HG03196 (cell line): ENCODE measurements around the gene CELSR1.
"Not testable (repeated sequence)": the region's sequence is repeated elsewhere in the genome, so short reads cannot be mapped to it uniquely, and the experiment has no call there.

Experiments used
- ATAC-seq: cut with Tn5 transposase; IDR thresholded peaks from one replicate; pipeline ENCODE4 v1.9.1; 2021; ENCODE audit not compliant: unreplicated experiment

The CELSR1 gene

GRCh38 chr22:46483353-46483752 is 54.1 kb downstream of the CELSR1 start:
- no peak for ATAC-seq

- ATAC-seq, result no peak
Observed at GRCh38 chr22:46482056-46482675, 55.3 kb downstream of the CELSR1 start.

- ATAC-seq, result no peak
Observed at GRCh38 chr22:46481386-46481785, 56.0 kb downstream of the CELSR1 start.

GRCh38 chr22:46480396-46480795 is 57.0 kb downstream of the CELSR1 start:
- no peak for ATAC-seq

- no peak for ATAC-seq
Observed at GRCh38 chr22:46479046-46479445, 58.4 kb downstream of the CELSR1 start.

DNA sequence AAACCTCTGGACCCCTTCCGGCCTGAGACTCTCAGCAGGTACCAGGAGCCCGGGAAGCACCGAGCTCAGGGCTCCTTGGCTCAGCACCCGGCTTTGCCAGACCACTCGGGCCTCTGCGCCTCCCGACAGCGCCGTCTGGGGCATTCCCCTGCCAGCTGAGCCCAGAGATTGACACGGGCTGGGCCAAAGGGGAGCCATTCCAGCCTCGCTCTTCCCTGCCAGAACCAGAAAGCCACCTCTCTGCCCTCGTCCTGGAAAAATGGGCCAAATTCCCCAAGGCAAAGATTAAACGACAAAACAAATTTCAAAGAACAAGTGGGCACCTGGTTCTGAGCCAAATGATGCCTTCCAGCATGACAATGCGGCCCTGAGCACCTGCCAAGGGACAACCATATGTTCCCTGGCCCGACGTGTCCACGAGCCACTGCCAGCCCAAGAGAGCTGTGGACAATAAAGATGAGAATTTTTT is 59.3 kb downstream of the CELSR1 start:
- no peak for ATAC-seq

- no peak for ATAC-seq
Observed at GRCh38 chr22:46476547-46476941, 60.9 kb downstream of the CELSR1 start.

DNA sequence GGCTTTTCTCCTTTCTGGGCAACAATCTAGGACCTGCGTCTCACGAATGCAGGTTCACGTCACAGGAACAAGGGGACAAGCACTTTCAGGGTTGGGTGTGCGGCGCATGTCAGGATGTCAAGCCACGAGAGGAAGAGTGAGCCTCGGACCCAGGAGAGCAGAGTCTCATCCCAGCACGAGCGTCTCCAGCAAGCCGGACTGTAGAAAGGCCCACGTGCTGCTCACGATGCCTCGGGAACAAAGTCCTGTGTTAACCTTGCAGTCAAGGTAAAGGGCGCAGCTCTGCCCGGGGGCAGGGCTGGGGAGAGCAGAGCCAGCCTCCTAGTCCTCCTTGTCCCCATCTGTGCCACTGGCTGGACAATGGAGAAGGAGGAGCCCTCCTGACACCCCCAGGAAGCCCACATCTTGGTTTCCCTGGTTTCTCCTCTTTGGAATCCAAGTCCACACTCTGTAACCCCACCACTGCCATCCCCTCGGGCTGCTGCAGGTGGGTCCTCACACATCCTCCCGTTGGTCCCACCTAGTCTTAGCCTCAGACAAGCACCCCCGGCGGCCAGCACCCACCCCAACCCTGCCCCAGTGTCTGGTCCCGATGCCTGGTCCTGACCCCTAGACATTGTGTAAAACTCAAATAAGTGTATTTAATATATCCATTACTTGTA is 63.4 kb downstream of the CELSR1 start:
- no peak for ATAC-seq

DNA sequence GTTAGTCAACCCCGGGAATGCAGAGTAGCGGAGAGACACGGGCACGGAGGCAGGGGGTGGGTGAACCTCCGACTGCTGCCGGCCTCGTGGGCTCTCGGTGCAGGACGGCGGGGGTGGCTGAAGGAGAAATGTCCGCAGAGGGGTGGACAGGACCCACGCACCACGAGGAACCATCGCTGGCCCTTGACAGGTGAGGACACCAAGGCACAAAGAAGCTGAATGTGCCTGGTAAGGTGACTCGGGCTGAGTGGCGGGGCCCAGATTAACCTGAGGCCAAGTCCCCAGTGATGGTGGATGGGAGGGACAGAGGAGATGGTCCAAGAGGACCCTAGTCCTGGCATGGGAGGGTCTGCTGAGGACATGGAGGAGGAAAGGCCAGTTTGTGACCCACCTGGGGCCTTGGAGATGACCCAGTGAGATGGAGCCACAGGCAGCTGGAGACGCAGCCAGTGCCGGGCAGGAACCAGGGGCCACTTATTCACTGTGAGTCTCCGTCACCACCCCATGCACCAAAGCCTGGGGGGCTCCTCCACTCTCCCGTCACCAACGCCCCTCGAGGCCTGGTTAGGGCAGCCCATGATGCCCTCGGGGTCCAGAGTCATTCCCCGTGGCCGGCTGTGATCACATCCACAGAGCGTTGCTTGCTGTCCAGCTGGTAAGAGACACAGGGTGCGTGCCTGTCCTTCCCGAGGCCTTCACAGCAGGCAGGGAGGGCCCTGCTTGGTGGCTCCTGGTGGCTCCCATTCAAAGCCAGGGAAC is 64.2 kb downstream of the CELSR1 start:
- ATAC-seq, result no peak

- ATAC-seq, result no peak
Observed at GRCh38 chr22:46472722-46473016, 64.8 kb downstream of the CELSR1 start.

DNA sequence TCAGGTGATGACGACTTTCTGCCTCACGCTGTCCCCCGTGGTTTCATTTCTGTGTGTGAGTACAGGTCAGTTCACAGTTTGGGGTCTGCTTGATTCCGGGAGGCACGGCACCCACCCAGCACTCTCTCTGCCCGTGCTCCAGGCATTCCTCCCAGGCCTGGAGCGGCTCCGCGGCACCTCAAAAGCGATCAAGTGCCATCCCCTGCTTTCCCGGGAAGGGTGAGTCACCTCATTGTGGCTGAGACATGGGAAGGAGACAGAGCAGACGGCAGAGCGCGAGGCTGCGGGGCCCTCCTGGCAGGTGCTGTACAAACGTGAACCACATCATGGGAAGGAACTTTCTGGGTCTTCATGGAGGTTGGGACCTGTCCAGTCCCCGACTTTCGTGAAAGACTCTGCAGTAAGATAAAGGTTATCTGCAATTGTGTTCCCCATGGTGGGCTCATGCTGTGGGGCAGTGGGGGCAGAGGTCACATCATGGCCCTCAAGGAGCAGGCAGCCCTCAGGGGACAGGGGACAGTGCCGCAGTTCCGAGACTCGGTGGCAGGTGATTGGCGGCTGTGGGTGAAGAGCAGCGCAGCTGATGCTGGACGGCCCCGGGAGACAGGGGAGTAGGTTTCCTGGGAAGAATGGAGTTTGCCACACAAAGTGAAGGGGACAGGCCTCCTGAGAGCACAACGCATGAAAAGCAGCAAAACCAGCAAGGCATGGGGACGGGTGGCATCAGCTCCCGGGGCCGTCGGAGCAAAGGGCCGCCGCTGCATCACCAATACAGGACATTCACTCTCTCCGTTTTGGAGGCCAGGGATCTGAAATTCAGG is 65.3 kb downstream of the CELSR1 start:
- ATAC-seq, result no peak

GRCh38 chr22:46471330-46471729 is 66.1 kb downstream of the CELSR1 start:
- ATAC-seq, result not testable (repeated sequence)

GRCh38 chr22:46469711-46470110 is 67.7 kb downstream of the CELSR1 start:
- no peak for ATAC-seq

GRCh38 chr22:46467006-46467405 is 70.4 kb downstream of the CELSR1 start:
- ATAC-seq, result no peak

DNA sequence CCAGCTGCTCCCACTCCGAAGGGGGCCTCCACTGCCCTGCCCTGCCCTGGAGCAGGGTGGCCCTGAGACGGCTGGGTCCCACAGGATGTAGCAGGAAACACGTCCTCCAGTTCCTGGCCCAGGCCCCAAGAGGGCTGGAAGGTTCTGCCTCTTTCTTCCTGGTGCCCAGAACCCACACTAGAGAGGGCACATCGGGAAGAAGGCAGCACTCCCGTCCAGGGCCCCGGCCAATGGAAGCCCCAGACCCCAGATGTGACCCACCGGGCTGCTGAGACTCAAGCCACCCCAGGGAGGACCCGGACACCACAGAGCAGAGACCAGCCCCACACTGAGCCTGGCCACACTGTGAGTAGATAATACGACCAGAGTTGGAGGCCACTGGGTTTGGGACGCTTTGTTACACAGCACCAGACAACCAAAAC is 71.2 kb downstream of the CELSR1 start:
- ATAC-seq, result no peak

GRCh38 chr22:46465793-46466192 is 71.6 kb downstream of the CELSR1 start:
- no peak for ATAC-seq

DNA sequence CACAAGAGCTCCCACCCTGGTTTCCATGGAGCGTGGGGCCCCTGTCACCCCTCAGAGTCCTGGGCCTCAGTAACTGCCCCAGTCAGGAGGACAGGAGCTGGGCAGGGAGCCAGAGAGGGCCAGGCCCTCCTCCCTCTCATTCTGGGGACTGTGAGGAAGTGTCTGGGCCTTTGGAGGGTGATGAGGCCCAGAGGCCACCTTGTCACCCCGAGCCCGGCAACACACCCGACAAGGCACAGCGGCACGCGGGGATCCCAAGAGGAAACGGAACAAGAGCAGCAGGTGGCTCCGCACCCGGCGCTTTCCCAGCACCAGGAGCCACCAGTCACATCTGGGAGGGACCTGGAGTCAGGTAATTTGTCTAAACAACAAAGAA is 72.1 kb downstream of the CELSR1 start:
- no peak for ATAC-seq

- ATAC-seq, result no peak
Observed at GRCh38 chr22:46464701-46465344, 72.6 kb downstream of the CELSR1 start.

- no peak for ATAC-seq
Observed at GRCh38 chr22:46464296-46464695, 73.1 kb downstream of the CELSR1 start.

DNA sequence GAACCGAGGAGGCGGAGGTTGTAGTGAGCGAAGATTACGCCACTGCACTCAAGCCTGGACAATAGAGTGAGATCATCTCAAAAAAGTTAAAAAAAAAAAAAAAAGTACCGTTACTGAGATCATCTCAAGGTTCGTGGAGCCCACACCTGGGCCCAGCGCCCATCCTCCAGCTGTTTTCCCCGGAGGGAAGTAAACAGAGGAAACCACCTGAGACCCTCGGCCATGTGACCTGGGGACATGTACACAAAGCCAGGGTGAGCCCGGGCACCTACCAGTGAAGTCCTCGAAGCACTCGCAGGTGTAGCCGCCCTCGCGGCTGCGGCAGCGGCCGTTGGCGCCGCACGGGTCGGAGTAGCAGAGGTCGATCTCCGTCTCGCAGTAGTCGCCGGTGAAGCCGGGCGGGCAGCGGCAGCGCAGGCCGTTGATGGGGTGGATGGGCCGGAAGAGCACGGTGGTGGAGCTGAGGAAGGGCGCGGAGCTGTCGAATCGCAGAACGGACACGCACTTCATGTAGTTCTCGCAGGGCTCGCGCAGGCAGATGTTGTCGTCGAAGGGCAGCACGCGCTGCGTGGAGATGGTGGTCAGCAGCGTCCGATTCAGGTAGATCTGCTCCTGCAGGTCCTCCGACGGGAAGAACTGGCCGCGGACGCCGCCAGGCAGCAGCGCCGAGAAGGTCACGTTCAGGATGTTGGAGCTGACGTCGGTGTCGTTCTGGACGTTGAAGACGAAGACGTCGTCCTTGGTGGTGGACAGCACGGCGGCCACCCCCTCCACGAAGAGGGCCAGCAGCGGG is 73.8 kb downstream of the CELSR1 start:
- no peak for ATAC-seq
